ENCODE measurements around the gene TALDO1.

DNA sequence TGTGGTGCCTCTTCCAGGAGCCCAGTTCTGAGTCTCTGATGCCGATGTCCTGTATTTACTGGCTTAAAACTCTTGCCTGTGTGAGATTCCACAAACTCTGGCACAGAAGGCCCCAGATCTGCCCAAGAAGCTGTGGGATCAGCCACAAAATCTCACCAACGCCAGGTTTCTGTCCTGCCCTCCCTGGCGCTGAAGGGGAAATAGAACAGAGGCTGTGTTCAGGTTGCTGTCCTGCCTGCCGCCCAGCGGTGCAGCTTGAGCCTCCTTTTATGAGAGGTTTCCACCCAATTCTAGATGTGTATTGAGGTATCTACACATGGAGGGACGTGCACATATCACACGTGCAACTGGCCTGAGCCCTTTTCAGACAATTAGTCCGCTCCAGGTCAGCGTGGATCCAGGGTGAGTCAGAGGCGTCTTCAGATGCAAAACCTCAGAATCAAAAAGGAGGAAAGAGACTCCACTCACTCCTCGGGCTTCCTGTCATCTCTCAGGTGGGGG lies 49.4 kb upstream of the TALDO1 start:
- TF ChIP-seq, protein P1, sequence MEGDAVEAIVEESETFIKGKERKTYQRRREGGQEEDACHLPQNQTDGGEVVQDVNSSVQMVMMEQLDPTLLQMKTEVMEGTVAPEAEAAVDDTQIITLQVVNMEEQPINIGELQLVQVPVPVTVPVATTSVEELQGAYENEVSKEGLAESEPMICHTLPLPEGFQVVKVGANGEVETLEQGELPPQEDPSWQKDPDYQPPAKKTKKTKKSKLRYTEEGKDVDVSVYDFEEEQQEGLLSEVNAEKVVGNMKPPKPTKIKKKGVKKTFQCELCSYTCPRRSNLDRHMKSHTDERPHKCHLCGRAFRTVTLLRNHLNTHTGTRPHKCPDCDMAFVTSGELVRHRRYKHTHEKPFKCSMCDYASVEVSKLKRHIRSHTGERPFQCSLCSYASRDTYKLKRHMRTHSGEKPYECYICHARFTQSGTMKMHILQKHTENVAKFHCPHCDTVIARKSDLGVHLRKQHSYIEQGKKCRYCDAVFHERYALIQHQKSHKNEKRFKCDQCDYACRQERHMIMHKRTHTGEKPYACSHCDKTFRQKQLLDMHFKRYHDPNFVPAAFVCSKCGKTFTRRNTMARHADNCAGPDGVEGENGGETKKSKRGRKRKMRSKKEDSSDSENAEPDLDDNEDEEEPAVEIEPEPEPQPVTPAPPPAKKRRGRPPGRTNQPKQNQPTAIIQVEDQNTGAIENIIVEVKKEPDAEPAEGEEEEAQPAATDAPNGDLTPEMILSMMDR (conservative IDR thresholded peaks at IDR 0.05 in 1 of 2, IDR thresholded peaks at IDR 0.05 in 1 of 2; ENCODE audit: low read depth in 1 of 2, low read length in 2 of 2): no peak
- TF ChIP-seq EZH2 (IDR thresholded peaks at IDR 0.05; ENCODE audit: low read length, missing control alignments): no peak
